ENCODE data around the gene FIBCD1. TPM values are rescaled to one million over a fixed set of nuclear protein-coding genes. Genes with fewer than 3 reads are reported as not detected.

The FIBCD1 gene
- total and polyA plus RNA-seq, 2 experiments from 2014 or later, result 4.4 to 5.6 TPM

DNA sequence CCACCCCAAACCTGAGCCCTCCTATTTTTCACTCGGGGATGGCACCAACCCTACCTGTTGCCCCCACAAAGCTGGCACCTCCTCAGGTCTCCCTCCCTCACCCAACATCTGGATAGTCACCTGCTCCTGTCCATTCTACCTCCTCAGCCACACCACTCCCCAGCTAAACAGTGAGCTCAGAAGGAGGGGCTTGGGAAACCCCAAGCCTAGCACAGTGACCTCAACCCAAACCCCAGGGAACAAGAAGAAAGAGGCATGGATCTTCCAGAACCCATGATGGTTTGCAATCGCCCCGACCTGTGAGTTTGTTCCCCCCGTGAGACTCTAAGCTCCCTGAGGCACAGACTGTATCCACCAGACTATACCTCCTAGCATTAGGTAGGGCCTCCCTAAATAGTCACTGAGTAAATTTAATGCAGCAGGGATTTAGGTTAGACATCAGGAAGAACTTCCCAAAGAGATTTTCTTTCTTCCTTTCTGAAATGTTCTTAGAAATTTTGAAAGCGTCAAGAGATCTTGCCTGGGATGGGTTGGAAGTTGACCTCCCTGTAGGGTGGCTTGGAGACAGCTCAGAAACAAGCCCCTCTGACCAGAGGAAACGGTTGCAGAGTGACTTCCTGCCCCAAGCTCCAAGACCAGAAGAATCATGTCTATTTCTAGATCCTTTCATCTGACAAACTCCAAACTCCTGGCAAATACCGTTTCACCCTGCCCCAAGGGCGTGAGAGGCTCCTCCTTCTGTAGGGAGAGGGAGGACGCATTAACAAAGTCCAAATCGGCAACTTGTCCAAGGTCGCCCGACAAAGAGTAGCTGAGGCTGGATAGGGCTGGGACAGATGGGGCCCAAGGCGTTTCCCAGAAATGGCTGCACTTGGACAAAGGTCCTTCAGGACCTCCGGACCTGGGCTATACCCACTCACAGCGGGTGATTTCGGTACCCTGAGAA lies 4.1 kb downstream of the FIBCD1 start:
- Histone ChIP-seq H3K27ac (ENCODE audit: low read depth) (no peak overlapping the region), H3K27me3 (ENCODE audit: insufficient read depth) (peaks cover 31% of the 10 kb centered on the region), H4K20me1 (replicated peaks; ENCODE audit: insufficient read depth) (no peaks in the 10 kb centered on the region), H3K4me1 (ENCODE audit: insufficient read depth) (peaks cover 43% of the 10 kb centered on the region), H2AFZ (no peak overlapping the region), H3K36me3 (ENCODE audit: insufficient read depth) (no peaks in the 10 kb centered on the region), H3K4me2 (no peak overlapping the region), H3K9me2 (ENCODE audit: insufficient read depth) (no peaks in the 10 kb centered on the region), H3K4me3 (no peak overlapping the region), H3K79me2 (replicated peaks; ENCODE audit: insufficient read depth) (no peaks in the 10 kb centered on the region), H3F3A (replicated peaks; ENCODE audit: low read depth) (peaks cover 9% of the 10 kb centered on the region; the same call in 1 of the 2 replicates)
- Mint-ChIP-seq H3K27ac (no peak overlapping the region), H3K9me3 (no peaks in the 10 kb centered on the region; the same call in 2 of the 3 replicates), H3K4me3 (no peak overlapping the region; the same call in 2 of the 3 replicates), H3K36me3 (ENCODE audit: low read depth) (no peaks in the 10 kb centered on the region; the same call in 2 of the 3 replicates), H3K27me3 (ENCODE audit: insufficient read depth, low read depth, poor library complexity) (peaks cover 46% of the 10 kb centered on the region), H3K4me1 (peaks cover 51% of the 10 kb centered on the region)
- TF ChIP-seq NANOG (IDR thresholded peaks at IDR 0.05; ENCODE audit: borderline replicate concordance) (no peak), EZH2 (IDR thresholded peaks at IDR 0.05; ENCODE audit: low read depth, unreplicated experiment) (no peak)
- ATAC-seq (no peak), DNase-seq (ENCODE audit: low spot score) (no peak)

- Histone ChIP-seq H2AFZ (no peak overlapping the region), H3K79me2 (replicated peaks; ENCODE audit: insufficient read depth) (no peaks in the 10 kb centered on the region), H3K4me1 (ENCODE audit: insufficient read depth) (peaks cover 43% of the 10 kb centered on the region), H3F3A (replicated peaks; ENCODE audit: low read depth) (peaks cover 9% of the 10 kb centered on the region; the same call in 1 of the 2 replicates), H3K27me3 (ENCODE audit: insufficient read depth) (peaks cover 24% of the 10 kb centered on the region), H3K4me3 (no peak overlapping the region), H3K27ac (ENCODE audit: low read depth) (no peak overlapping the region), H3K4me2 (peak overlapping the region; percentile 60; the same call in 1 of the 2 replicates), H3K9me2 (ENCODE audit: insufficient read depth) (no peaks in the 10 kb centered on the region), H3K36me3 (ENCODE audit: insufficient read depth) (no peaks in the 10 kb centered on the region), H4K20me1 (replicated peaks; ENCODE audit: insufficient read depth) (no peaks in the 10 kb centered on the region)
- Mint-ChIP-seq H3K4me1 (peaks cover 51% of the 10 kb centered on the region), H3K36me3 (ENCODE audit: low read depth) (no peaks in the 10 kb centered on the region; the same call in 2 of the 3 replicates), H3K27me3 (ENCODE audit: insufficient read depth, low read depth, poor library complexity) (peaks cover 44% of the 10 kb centered on the region), H3K4me3 (no peak overlapping the region), H3K9me3 (no peaks in the 10 kb centered on the region; the same call in 2 of the 3 replicates), H3K27ac (no peak overlapping the region)
- DNase-seq (ENCODE audit: low spot score) (no peak), ATAC-seq (no peak)
- TF ChIP-seq EZH2phosphoT487 (IDR thresholded peaks at IDR 0.05; ENCODE audit: unreplicated experiment) (no peak), EZH2 (IDR thresholded peaks at IDR 0.05; ENCODE audit: low read depth, unreplicated experiment) (no peak), ZNF331 (CRISPR knock-in tag; IDR thresholded peaks at IDR 0.05; ENCODE audit: low read depth) (no peak), ZNF114 (CRISPR knock-in tag; IDR thresholded peaks at IDR 0.05) (no peak), STAT1 (IDR thresholded peaks at IDR 0.05; ENCODE audit: unreplicated experiment) (no peak)
- TF ChIP-seq, protein P1, sequence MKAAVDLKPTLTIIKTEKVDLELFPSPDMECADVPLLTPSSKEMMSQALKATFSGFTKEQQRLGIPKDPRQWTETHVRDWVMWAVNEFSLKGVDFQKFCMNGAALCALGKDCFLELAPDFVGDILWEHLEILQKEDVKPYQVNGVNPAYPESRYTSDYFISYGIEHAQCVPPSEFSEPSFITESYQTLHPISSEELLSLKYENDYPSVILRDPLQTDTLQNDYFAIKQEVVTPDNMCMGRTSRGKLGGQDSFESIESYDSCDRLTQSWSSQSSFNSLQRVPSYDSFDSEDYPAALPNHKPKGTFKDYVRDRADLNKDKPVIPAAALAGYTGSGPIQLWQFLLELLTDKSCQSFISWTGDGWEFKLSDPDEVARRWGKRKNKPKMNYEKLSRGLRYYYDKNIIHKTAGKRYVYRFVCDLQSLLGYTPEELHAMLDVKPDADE (IDR thresholded peaks at IDR 0.05), result no peak
Observed at GRCh38 chr9:130934246-130934645, 4.8 kb downstream of the FIBCD1 start.

Measured in GM23338 (cell line).